H1 (cell line): ENCODE measurements around the gene FAT1. TPM values are rescaled to one million over a fixed set of nuclear protein-coding genes. Genes with fewer than 3 reads are reported as not detected.
"Not testable (repeated sequence)": the region's sequence is repeated elsewhere in the genome, so short reads cannot be mapped to it uniquely, and the experiment has no call there.

Experiments used
- CTCF ChIA-PET: fragments of 300-600 bp; sonication (Branson Sonifier 250); formaldehyde crosslinking; loops from one replicate; lab custom pipeline; 2021; ENCODE audit not compliant: partially characterized antibody; lab: Charles Lee
- POLR2A ChIA-PET: fragments of 300-600 bp; sonication (Branson Sonifier 250); formaldehyde crosslinking; loops from one replicate; lab custom pipeline; 2021; ENCODE audit warnings: inconsistent platforms; ENCODE audit not compliant: partially characterized antibody; lab: Charles Lee
- DNase-seq, 2 experiments: peaks; one replicate each; pipeline versions ENCODE4 v3.0.0 to v3.0.0-alpha.2; 2010 to 2022; ENCODE audit warnings: low spot score in 2 of 2, low read depth in 1 of 2, mixed read lengths in 1 of 2
- FAIRE-seq: peaks from 2 replicates; lab custom pipeline; 2011; peaks lifted over from hg19 to GRCh38; lab: Jason Lieb, UNC
- H2AFZ ChIP-seq: 2 replicates; pipeline ENCODE4 v1.8.1; 2012; ENCODE audit warnings: low read length, inconsistent platforms
- H2AK5ac ChIP-seq: 2 replicates; pipeline ENCODE4 v1.6.1; 2013; ENCODE audit warnings: low read depth, low read length
- H2BK120ac ChIP-seq: replicated peaks from 2 replicates; pipeline ENCODE3; 2013; ENCODE audit warnings: low read depth, low read length, inconsistent platforms
- H2BK12ac ChIP-seq: 2 replicates; pipeline ENCODE4 v1.6.1; 2013; ENCODE audit warnings: low read depth, low read length
- H2BK15ac ChIP-seq: 2 replicates; pipeline ENCODE4 v1.6.1; 2013; ENCODE audit warnings: low read length
- H2BK20ac ChIP-seq: 2 replicates; pipeline ENCODE4 v1.6.1; 2013; ENCODE audit warnings: low read length
- H2BK5ac ChIP-seq: 2 replicates; pipeline ENCODE4 v1.6.1; 2013; ENCODE audit warnings: low read depth, low read length
- H3K14ac ChIP-seq: 2 replicates; pipeline ENCODE4 v1.6.1; 2013; ENCODE audit warnings: inconsistent platforms; ENCODE audit not compliant: insufficient read length
- H3K18ac ChIP-seq: 2 replicates; pipeline ENCODE4 v1.6.1; 2013; ENCODE audit warnings: low read length; ENCODE audit errors: extremely low read depth
- H3K23ac ChIP-seq: 2 replicates; pipeline ENCODE4 v1.6.1; 2013; ENCODE audit warnings: inconsistent platforms; ENCODE audit not compliant: insufficient read length
- H3K23me2 ChIP-seq: 2 replicates; pipeline ENCODE4 v1.6.1; 2013; ENCODE audit warnings: low read depth, low read length
- H3K27ac ChIP-seq: 2 replicates; pipeline ENCODE4 v1.6.1; 2011; ENCODE audit warnings: low read depth, low read length, inconsistent platforms
- H3K27me3 ChIP-seq, 4 experiments: replicated peaks in 1 of 4; 1 replicate in 1 of 4; 2 replicates in 3 of 4; pipeline versions ENCODE4 v1.6.1 to v1.8.1; 2011 to 2013; ENCODE audit warnings: low read length in 3 of 4, mild to moderate bottlenecking in 3 of 4, inconsistent platforms in 2 of 4, mixed read lengths in 2 of 4, moderate library complexity in 1 of 4; ENCODE audit not compliant: control insufficient read depth in 3 of 4, insufficient read depth in 3 of 4; ENCODE audit errors: extremely low read depth in 1 of 4
- H3K36me3 ChIP-seq, 4 experiments: 2 replicates each; pipeline versions ENCODE4 v1.6.1 to v1.8.1; 2011 to 2013; ENCODE audit warnings: mild to moderate bottlenecking in 4 of 4, low read length in 3 of 4, moderate library complexity in 2 of 4, control low read depth in 1 of 4, inconsistent platforms in 1 of 4; ENCODE audit not compliant: insufficient read depth in 4 of 4, control insufficient read depth in 2 of 4
- H3K4ac ChIP-seq: replicated peaks from 2 replicates; pipeline ENCODE3; 2013; ENCODE audit warnings: low read length, low read depth, mixed read lengths, inconsistent platforms; ENCODE audit not compliant: insufficient read length
- H3K4me1 ChIP-seq, 4 experiments: replicated peaks in 1 of 4; 1 replicate in 1 of 4; 2 replicates in 3 of 4; pipeline versions ENCODE4 v1.6.1 to v1.8.1; 2011 to 2013; ENCODE audit warnings: low read length in 3 of 4, inconsistent platforms in 2 of 4, mixed read lengths in 1 of 4; ENCODE audit not compliant: insufficient read depth in 4 of 4, control insufficient read depth in 3 of 4
- H3K4me2 ChIP-seq, 2 experiments: 2 replicates each; pipeline versions ENCODE4 v1.6.1 to v1.8.1; 2011 to 2013; ENCODE audit warnings: low read depth in 2 of 2, low read length in 2 of 2, control low read depth in 1 of 2, inconsistent platforms in 1 of 2, mild to moderate bottlenecking in 1 of 2; ENCODE audit not compliant: insufficient read depth in 1 of 2
- H3K4me3 ChIP-seq, 4 experiments: fragments of 200-600, 300-600 bp in 1 of 4; sonication (generic), shearing (Covaris generic), sonication (Bioruptor Twin) in 1 of 4; 2 replicates each; pipeline versions ENCODE4 v1.5.1 to v1.8.1; 2011 to 2016; ENCODE audit warnings: low read length in 4 of 4, low read depth in 3 of 4, control low read depth in 2 of 4, inconsistent platforms in 2 of 4, mild to moderate bottlenecking in 2 of 4, mixed read lengths in 1 of 4, moderate library complexity in 1 of 4; ENCODE audit not compliant: insufficient read depth in 2 of 4; ENCODE audit errors: extremely low read depth in 1 of 4
- H3K56ac ChIP-seq: replicated peaks from 2 replicates; pipeline ENCODE3; 2013; ENCODE audit warnings: low read depth, mild to moderate bottlenecking, mixed read lengths, low read length, inconsistent platforms; ENCODE audit not compliant: insufficient read length
- H3K79me1 ChIP-seq: 2 replicates; pipeline ENCODE4 v1.6.1; 2013; ENCODE audit warnings: low read depth, low read length, control low read depth
- H3K79me2 ChIP-seq, 2 experiments: 2 replicates each; pipeline versions ENCODE4 v1.6.1 to v1.8.1; 2012 to 2013; ENCODE audit warnings: low read length in 2 of 2, mild to moderate bottlenecking in 2 of 2, inconsistent platforms in 1 of 2; ENCODE audit not compliant: insufficient read depth in 2 of 2, control insufficient read depth in 1 of 2
- H3K9ac ChIP-seq, 4 experiments: replicated peaks in 1 of 4; 1 replicate in 1 of 4; 2 replicates in 3 of 4; pipeline versions ENCODE4 v1.6.1 to v1.8.1; 2011 to 2013; ENCODE audit warnings: low read depth in 3 of 4, low read length in 3 of 4, control low read depth in 2 of 4, mild to moderate bottlenecking in 2 of 4, moderate library complexity in 2 of 4, inconsistent platforms in 1 of 4; ENCODE audit errors: extremely low read depth in 1 of 4
- H3K9me3 ChIP-seq, 2 experiments: 2 replicates each; pipeline versions ENCODE4 v1.6.1 to v1.8.1; 2012 to 2013; ENCODE audit warnings: mild to moderate bottlenecking in 2 of 2, moderate library complexity in 2 of 2, control low read depth in 1 of 2, inconsistent platforms in 1 of 2, low read depth in 1 of 2, low read length in 1 of 2, mixed read lengths in 1 of 2; ENCODE audit not compliant: insufficient read depth in 2 of 2
- H4K20me1 ChIP-seq, 2 experiments: replicated peaks in 1 of 2; 2 replicates each; pipeline versions ENCODE3 to v1.8.1; 2011 to 2013; ENCODE audit warnings: inconsistent platforms in 2 of 2, low read length in 2 of 2, mild to moderate bottlenecking in 1 of 2; ENCODE audit not compliant: insufficient read depth in 2 of 2, control insufficient read depth in 1 of 2
- H4K5ac ChIP-seq: 2 replicates; pipeline ENCODE4 v1.6.1; 2013; ENCODE audit warnings: low read length, low read depth, mixed read lengths, inconsistent platforms; ENCODE audit not compliant: insufficient read length
- H4K8ac ChIP-seq: 2 replicates; pipeline ENCODE4 v1.8.0; 2013; ENCODE audit warnings: mild to moderate bottlenecking, moderate library complexity, low read length, inconsistent platforms; ENCODE audit not compliant: insufficient read depth; ENCODE audit errors: extremely low read depth
- H4K91ac ChIP-seq: replicated peaks from 2 replicates; pipeline ENCODE3; 2013; ENCODE audit warnings: low read length, mixed read lengths, inconsistent platforms; ENCODE audit not compliant: insufficient read length
- NANOG ChIP-seq: IDR thresholded peaks from 2 replicates; pipeline ENCODE4 v1.6.1; 2011; ENCODE audit warnings: low read length, low read depth, mild to moderate bottlenecking, inconsistent platforms; ENCODE audit not compliant: insufficient read depth, poor library complexity, severe bottlenecking
- RXRA ChIP-seq: IDR thresholded peaks from 2 replicates; pipeline ENCODE4 v1.6.1; 2011; ENCODE audit warnings: low read depth, mild to moderate bottlenecking, low read length, moderate library complexity; ENCODE audit not compliant: insufficient read depth
- SAP30 ChIP-seq: fragments of 300-600 bp; sonication (generic); IDR thresholded peaks from 2 replicates; pipeline ENCODE4 v1.7.1; 2012; ENCODE audit warnings: low read length, moderate library complexity, mild to moderate bottlenecking, inconsistent platforms; ENCODE audit not compliant: insufficient read depth, insufficient replicate concordance
- WGBS, 2 experiments: shearing (Covaris generic) in 1 of 2; methylation state at CpG; one replicate each; pipeline versions ENCODE4 v1.1.6 to v1.1.7; 2013 to 2015; ENCODE audit warnings: low lambda C conversion rate in 2 of 2, mixed read lengths in 2 of 2, inconsistent platforms in 1 of 2, low coverage in 1 of 2, missing lambda C conversion rate in 1 of 2; ENCODE audit not compliant: insufficient replicate concordance in 2 of 2, insufficient coverage in 1 of 2, insufficient read length in 1 of 2; ENCODE audit errors: extremely low coverage in 1 of 2, missing lambda C conversion rate in 1 of 2; 5-methylcytosine and 5-hydroxymethylcytosine counted together
- polyA plus RNA-seq, 7 experiments: library from polyadenylated mRNA; depleted of rRNA in 3 of 7; stranded (reverse) in 5 of 7; unstranded in 2 of 7; fragments of >200 nt in 5 of 7; fragments of 200-250 nt in 2 of 7; gene quantifications; 1 replicate in 5 of 7; 2 replicates in 1 of 7; 4 replicates in 1 of 7; pipeline versions ENCODE4 v1.2.1 to v1.2.3, GENCODE V29; 2011 to 2013; ENCODE audit warnings: missing spikeins in 2 of 7, mixed read lengths in 2 of 7
- total RNA-seq: library from RNA; stranded (reverse); fragmentation: NEBNext Ultra II Directional; extraction: Animal tissue kit (Norgen Biotek cat#: 25700); gene quantifications from 2 replicates; pipeline ENCODE4 v1.2.1, GENCODE V29; 2021

Gene FAT1
- total and polyA plus RNA-seq, 2 of the 8 experiments (the other 6 are each of a cell fraction or from before 2014, with no cell fraction given): 94.4 to 137 TPM

DNA sequence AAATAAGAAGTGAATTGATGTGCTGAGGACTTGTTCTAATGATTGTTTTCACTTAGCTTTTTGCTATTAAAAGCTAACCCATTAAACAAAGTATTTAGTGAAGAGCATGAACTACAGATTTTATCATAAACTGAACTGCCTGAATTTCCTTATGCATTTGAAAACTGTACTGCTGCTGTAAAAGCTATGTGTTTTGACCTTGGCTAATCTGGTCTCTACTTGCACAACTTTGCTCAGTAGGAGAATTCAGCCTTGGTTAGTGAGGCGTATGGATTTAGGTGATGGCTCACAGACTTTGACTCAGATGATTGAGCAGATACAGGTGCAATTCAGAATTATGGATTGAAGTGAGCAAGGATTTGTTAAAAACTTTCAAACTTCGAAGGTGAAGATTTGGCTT is 38.7 kb upstream of the FAT1 start:
- Histone ChIP-seq H2AK5ac (no peak overlapping the region), H2BK20ac (no peak overlapping the region)
- CTCF ChIA-PET: no interaction called here

DNA sequence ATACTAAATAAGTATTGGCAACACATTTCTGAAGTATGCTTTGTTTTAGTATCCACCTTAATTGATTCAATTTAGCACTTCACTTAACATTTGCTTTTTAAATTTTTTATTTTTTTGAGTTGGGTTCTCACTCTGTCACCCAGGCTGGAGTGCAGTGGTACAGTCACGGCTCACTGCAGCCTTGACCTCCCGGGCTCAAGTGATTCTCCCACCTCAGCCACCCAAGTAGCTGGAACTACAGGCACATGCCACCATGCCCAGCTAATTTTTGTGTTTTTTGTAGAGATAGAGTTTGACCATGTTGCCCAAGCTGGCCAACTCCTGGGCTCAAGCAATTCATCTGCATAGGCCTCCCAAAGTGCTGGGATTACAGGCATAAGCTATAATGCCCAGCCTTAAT is 38.3 kb upstream of the FAT1 start:
- not testable (repeated sequence) for FAIRE-seq, H3K18ac ChIP-seq
- CTCF ChIA-PET: interaction anchor here (0.6 kb wide), 1 partner anchor 674 kb away, joined by 4 read pairs; no protein-coding TSS in a partner anchor

More for the DNA sequence above, 38.7 kb upstream of the FAT1 start:
- Histone ChIP-seq H3K23me2 (no peaks in the 10 kb centered on the region), H2BK15ac (no peak overlapping the region), H3K4ac (no peak overlapping the region), H3K36me3 (no peaks in the 10 kb centered on the region), H3K79me2 (no peaks in the 10 kb centered on the region), H2BK120ac (no peak overlapping the region), H2BK5ac (no peak overlapping the region), H3K27me3 (no peaks in the 10 kb centered on the region), H3K18ac (no peak overlapping the region), H2AFZ (no peak overlapping the region), H3K9ac (no peak overlapping the region), H4K91ac (no peak overlapping the region)
- WGBS, 2 experiments: 88% methylated on average over 2 of the region's 2 CpGs; no CpG with 5 or more reads in 1 of the 2 experiments
- no peak for TF ChIP-seq SAP30
- TF ChIP-seq NANOG: no peak
- no peak for TF ChIP-seq RXRA
- TF ChIP-seq, all 59 proteins: peak for 0
- no peak overlapping the region for H3K14ac ChIP-seq
- H3K4me1 ChIP-seq: peaks cover 0 to 2% (median 0%) of the 10 kb centered on the region in 4 experiments; a peak in 2 of 7 replicates
- no peak overlapping the region for H4K5ac ChIP-seq
- H4K20me1 ChIP-seq: no peaks in the 10 kb centered on the region
- H3K4me2 ChIP-seq: no peak overlapping the region
- no peak overlapping the region for H3K56ac ChIP-seq
- POLR2A ChIA-PET: no interaction called here
- H4K8ac ChIP-seq: no peak overlapping the region
- H3K4me3 ChIP-seq: no peak overlapping the region
- FAIRE-seq: no peak
- no peaks in the 10 kb centered on the region for H3K9me3 ChIP-seq
- no peaks in the 10 kb centered on the region for H3K79me1 ChIP-seq
- no peak overlapping the region for H2BK12ac ChIP-seq
- no peak for DNase-seq
- no peak overlapping the region for H3K23ac ChIP-seq
- H3K27ac ChIP-seq: no peak overlapping the region

More for the DNA sequence above, 38.3 kb upstream of the FAT1 start:
- H4K8ac ChIP-seq, H3K56ac ChIP-seq, H3K36me3 ChIP-seq, H2BK20ac ChIP-seq, H4K20me1 ChIP-seq, H3K14ac ChIP-seq, H3K27ac ChIP-seq, H2AK5ac ChIP-seq, H2BK5ac ChIP-seq, H4K91ac ChIP-seq, DNase-seq, H3K79me1 ChIP-seq, H3K9ac ChIP-seq, H3K23me2 ChIP-seq, H2BK15ac ChIP-seq, H3K4me2 ChIP-seq, H3K4ac ChIP-seq, H3K9me3 ChIP-seq, H2BK12ac ChIP-seq, H3K23ac ChIP-seq, H4K5ac ChIP-seq, H3K4me3 ChIP-seq, POLR2A ChIA-PET, H3K27me3 ChIP-seq, H3K4me1 ChIP-seq, H2BK120ac ChIP-seq, H3K79me2 ChIP-seq, H2AFZ ChIP-seq: not testable (repeated sequence)
- WGBS, 2 experiments: 97% methylated on average over 2 of the region's 2 CpGs; no CpG with 5 or more reads in 1 of the 2 experiments
